Esophagus muscularis mucosa (tissue), 4 donors: Measurements from ENCODE around the gene RXFP2. TPM values are rescaled to one million over a fixed set of nuclear protein-coding genes. Genes with fewer than 3 reads are reported as not detected.

Experiments used
- DNase-seq: peaks from one replicate; pipeline ENCODE4 v3.0.0-alpha.2; 2017; ENCODE audit errors: extremely low spot score
- H3K27ac ChIP-seq, 4 donors: fragments of 200-600 bp; sonication (generic); replicated peaks in 1 of 4; 1 replicate in 3 of 4; 2 replicates in 1 of 4; pipeline ENCODE4 v1.5.1; 2016 to 2019; ENCODE audit warnings: mild to moderate bottlenecking in 1 of 4
- H3K27me3 ChIP-seq, 4 donors: fragments of 200-600 bp; sonication (generic); one replicate each; pipeline versions ENCODE4 v1.5.1 to v1.6.0; 2016 to 2019
- H3K36me3 ChIP-seq, 4 donors: fragments of 200-600 bp; sonication (generic); one replicate each; pipeline ENCODE4 v1.5.1; 2016 to 2019
- H3K4me1 ChIP-seq, 4 donors: fragments of 200-600 bp; sonication (generic); one replicate each; pipeline ENCODE4 v1.5.1; 2016 to 2019
- H3K4me3 ChIP-seq, 4 donors: fragments of 200-600 bp; sonication (generic); 1 replicate in 2 of 4; 2 replicates in 2 of 4; pipeline ENCODE4 v1.5.1; 2016 to 2019; ENCODE audit warnings: mild to moderate bottlenecking in 4 of 4, moderate library complexity in 1 of 4
- H3K9me3 ChIP-seq, 4 donors: fragments of 200-600 bp; sonication (generic); 1 replicate in 3 of 4; 2 replicates in 1 of 4; pipeline ENCODE4 v1.5.1; 2016 to 2019
- EP300 ChIP-seq: sonication (generic); formaldehyde crosslinking; IDR thresholded peaks from one replicate; pipeline ENCODE4 v1.6.1; 2017; ENCODE audit warnings: antibody characterized with exemption
- POLR2A ChIP-seq: fragments of 450-650 bp; IDR thresholded peaks from one replicate; pipeline ENCODE4 v1.6.1; 2017; ENCODE audit warnings: antibody characterized with exemption, moderate library complexity, mild to moderate bottlenecking, low read depth
- POLR2AphosphoS5 ChIP-seq, 2 donors: sonication (generic); formaldehyde crosslinking; IDR thresholded peaks; one replicate each; pipeline ENCODE4 v1.6.1; 2017; ENCODE audit warnings: antibody characterized with exemption in 2 of 2
- WGBS: methylation state at CpG from one replicate; pipeline ENCODE4 v1.1.5; 2018; 5-methylcytosine and 5-hydroxymethylcytosine counted together
- intact Hi-C: fragments of 100-400 bp; cut with DNase I; formaldehyde crosslinking; loops from one replicate; pipeline ENCODE4 v1.15.1; 2023
- total RNA-seq, 4 donors: library from RNA; depleted of rRNA; stranded (reverse); fragments of >200 nt; gene quantifications; one replicate each; pipeline versions ENCODE4 v1.1.0 to v1.2.1, GENCODE V29; 2016
- TF ChIP-seq, protein P1 (sequence below), 3 experiments: fragments of 200-600 bp in 2 of 3; fragments of 450-650 bp in 1 of 3; sonication (generic) in 2 of 3; IDR thresholded peaks; one replicate each; pipeline ENCODE4 v1.5.1; 2017 to 2019; ENCODE audit warnings: antibody characterized with exemption in 3 of 3, mild to moderate bottlenecking in 2 of 3, moderate library complexity in 1 of 3

The RXFP2 gene
- total RNA-seq, 4 donors from 2014 or later: 0.17 to 0.42 TPM; not detected in 2

GRCh38 chr13:31772231-31772630 is 32.9 kb downstream of the RXFP2 start:
- intact Hi-C loops: no loop called here
- Histone ChIP-seq H3K36me3 (no peaks in the 10 kb centered on the region), H3K9me3 (no peaks in the 10 kb centered on the region), H3K27me3 (no peaks in the 10 kb centered on the region), H3K4me3 (no peak overlapping the region), H3K4me1 (no peaks in the 10 kb centered on the region), H3K27ac (no peak overlapping the region)
- WGBS: 75% methylated on average over 4 of the region's 4 CpGs
- DNase-seq: no peak
- TF ChIP-seq POLR2A (no peak), POLR2AphosphoS5 (IDR thresholded peaks at IDR 0.05) (no peak), EP300 (no peak)
- TF ChIP-seq, protein P1, sequence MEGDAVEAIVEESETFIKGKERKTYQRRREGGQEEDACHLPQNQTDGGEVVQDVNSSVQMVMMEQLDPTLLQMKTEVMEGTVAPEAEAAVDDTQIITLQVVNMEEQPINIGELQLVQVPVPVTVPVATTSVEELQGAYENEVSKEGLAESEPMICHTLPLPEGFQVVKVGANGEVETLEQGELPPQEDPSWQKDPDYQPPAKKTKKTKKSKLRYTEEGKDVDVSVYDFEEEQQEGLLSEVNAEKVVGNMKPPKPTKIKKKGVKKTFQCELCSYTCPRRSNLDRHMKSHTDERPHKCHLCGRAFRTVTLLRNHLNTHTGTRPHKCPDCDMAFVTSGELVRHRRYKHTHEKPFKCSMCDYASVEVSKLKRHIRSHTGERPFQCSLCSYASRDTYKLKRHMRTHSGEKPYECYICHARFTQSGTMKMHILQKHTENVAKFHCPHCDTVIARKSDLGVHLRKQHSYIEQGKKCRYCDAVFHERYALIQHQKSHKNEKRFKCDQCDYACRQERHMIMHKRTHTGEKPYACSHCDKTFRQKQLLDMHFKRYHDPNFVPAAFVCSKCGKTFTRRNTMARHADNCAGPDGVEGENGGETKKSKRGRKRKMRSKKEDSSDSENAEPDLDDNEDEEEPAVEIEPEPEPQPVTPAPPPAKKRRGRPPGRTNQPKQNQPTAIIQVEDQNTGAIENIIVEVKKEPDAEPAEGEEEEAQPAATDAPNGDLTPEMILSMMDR (IDR thresholded peaks at IDR 0.05): no peak

DNA sequence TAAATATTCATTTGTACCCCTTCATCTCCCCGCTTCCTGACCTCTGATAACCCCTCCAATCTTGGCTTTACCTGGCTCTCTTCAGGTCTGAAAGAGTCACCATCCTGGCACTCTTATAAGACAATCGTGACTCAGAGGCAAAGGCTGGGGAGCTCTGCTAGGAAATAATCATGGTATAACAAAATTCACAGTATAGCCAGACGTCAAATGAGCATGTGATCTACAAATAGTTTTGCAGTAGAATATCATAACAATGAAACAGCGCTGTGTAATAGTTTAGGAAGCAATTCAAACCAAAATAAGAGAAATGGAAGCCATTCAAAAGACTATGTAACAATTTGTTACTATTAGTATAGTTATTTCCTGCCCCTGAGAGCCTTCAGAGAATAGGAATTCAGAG is 34.2 kb downstream of the RXFP2 start:
- no peaks in the 10 kb centered on the region for H3K27me3 ChIP-seq
- intact Hi-C loops: no loop called here
- whole genome bisulfite sequencing: 76% methylated on average over 4 of the region's 4 CpGs
- no peak overlapping the region for H3K27ac ChIP-seq
- H3K4me1 ChIP-seq: no peaks in the 10 kb centered on the region
- TF ChIP-seq POLR2AphosphoS5 (IDR thresholded peaks at IDR 0.05) (no peak), EP300 (no peak), POLR2A (no peak)
- TF ChIP-seq, protein P1 (IDR thresholded peaks at IDR 0.05): no peak
- no peak for DNase-seq
- H3K9me3 ChIP-seq: no peaks in the 10 kb centered on the region
- no peaks in the 10 kb centered on the region for H3K36me3 ChIP-seq
- peak overlapping the region in 2 of 4 donors; percentile 9 to 14 for H3K4me3 ChIP-seq

DNA sequence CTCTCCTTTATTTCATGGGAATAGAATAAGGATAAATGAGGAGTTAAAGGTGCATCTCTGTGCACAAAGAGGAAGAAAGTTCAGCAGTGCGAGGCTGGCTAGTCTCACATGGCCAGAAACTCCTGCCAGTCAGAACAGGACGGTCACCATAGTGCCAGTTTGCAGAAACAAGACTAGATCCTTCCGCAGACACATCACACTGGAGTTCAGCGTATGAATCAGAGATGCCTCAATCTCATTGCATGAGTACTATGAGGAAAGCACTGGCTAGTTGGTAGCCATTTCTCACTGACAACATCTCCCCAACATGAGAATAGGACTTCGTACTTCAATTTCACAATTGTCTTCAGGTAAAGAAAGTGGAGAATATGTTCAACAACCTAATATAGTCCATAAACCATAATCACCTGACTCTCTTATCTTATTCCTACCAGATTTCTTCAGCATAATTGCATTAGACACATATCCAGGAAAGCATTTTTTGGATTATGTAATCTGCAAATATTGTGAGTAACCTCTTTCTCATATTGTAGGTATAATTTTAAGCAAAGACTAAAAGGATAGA is 34.9 kb downstream of the RXFP2 start:
- no peaks in the 10 kb centered on the region for H3K9me3 ChIP-seq
- H3K4me3 ChIP-seq: no peak overlapping the region
- H3K27me3 ChIP-seq: no peaks in the 10 kb centered on the region
- no peaks in the 10 kb centered on the region for H3K36me3 ChIP-seq
- intact Hi-C loops: no loop called here
- WGBS: 96% methylated on average over 5 of the region's 5 CpGs
- TF ChIP-seq POLR2AphosphoS5 (IDR thresholded peaks at IDR 0.05) (no peak), EP300 (no peak), POLR2A (no peak)
- TF ChIP-seq, protein P1 (IDR thresholded peaks at IDR 0.05): no peak
- H3K27ac ChIP-seq: no peak overlapping the region
- DNase-seq: no peak
- no peaks in the 10 kb centered on the region for H3K4me1 ChIP-seq

- H3K36me3 ChIP-seq: no peaks in the 10 kb centered on the region
- 100% methylated on average over 2 of the region's 2 CpGs for WGBS
- H3K27ac ChIP-seq: peak overlapping the region in 1 of 4 donors; percentile 14
- TF ChIP-seq POLR2AphosphoS5 (IDR thresholded peaks at IDR 0.05) (no peak), EP300 (no peak), POLR2A (no peak)
- TF ChIP-seq, protein P1 (IDR thresholded peaks at IDR 0.05): no peak
- H3K4me3 ChIP-seq: no peak overlapping the region
- H3K27me3 ChIP-seq: no peaks in the 10 kb centered on the region
- H3K4me1 ChIP-seq: no peaks in the 10 kb centered on the region
- no peaks in the 10 kb centered on the region for H3K9me3 ChIP-seq
- no peak for DNase-seq
- intact Hi-C loops: no loop called here
These were observed 35.8 kb downstream of the RXFP2 start for GRCh38 chr13:31775148-31775547.

GRCh38 chr13:31775686-31776085 is 36.4 kb downstream of the RXFP2 start:
- 66% methylated on average over 3 of the region's 3 CpGs for WGBS
- no peaks in the 10 kb centered on the region for H3K36me3 ChIP-seq
- H3K9me3 ChIP-seq: no peaks in the 10 kb centered on the region
- DNase-seq: no peak
- no peaks in the 10 kb centered on the region for H3K4me1 ChIP-seq
- peak overlapping the region in 1 of 4 donors; percentile 14 for H3K27ac ChIP-seq
- no peak for TF ChIP-seq EP300
- TF ChIP-seq, protein P1 (IDR thresholded peaks at IDR 0.05): no peak
- TF ChIP-seq POLR2AphosphoS5 (IDR thresholded peaks at IDR 0.05): no peak
- no peak for TF ChIP-seq POLR2A
- intact Hi-C loops: no loop called here
- H3K4me3 ChIP-seq: no peak overlapping the region
- no peaks in the 10 kb centered on the region for H3K27me3 ChIP-seq
